Mesenchymal stem cell (in vitro differentiated cells and primary cell): ENCODE measurements around the gene ZNF524.

Source experiments
- DNase-seq: peaks from one replicate; pipeline ENCODE4 v3.0.0-alpha.2; 2013
- H2AFZ ChIP-seq: one replicate; pipeline ENCODE4 v1.6.1; 2013; ENCODE audit warnings: low read depth, mild to moderate bottlenecking, control low read depth, inconsistent platforms, low read length, moderate library complexity
- H2AK5ac ChIP-seq: 2 replicates; pipeline ENCODE4 v1.6.1; 2013; ENCODE audit warnings: low read length, moderate library complexity, mild to moderate bottlenecking, inconsistent platforms; ENCODE audit not compliant: severe bottlenecking
- H2BK120ac ChIP-seq: one replicate; pipeline ENCODE4 v1.6.1; 2013; ENCODE audit warnings: low read depth, mild to moderate bottlenecking, inconsistent platforms, low read length, moderate library complexity
- H2BK12ac ChIP-seq, 2 experiments: one replicate each; pipeline ENCODE4 v1.6.1; 2013; ENCODE audit warnings: inconsistent platforms in 2 of 2, low read length in 2 of 2, mild to moderate bottlenecking in 2 of 2, moderate library complexity in 2 of 2, control low read depth in 1 of 2
- H2BK15ac ChIP-seq: one replicate; pipeline ENCODE4 v1.6.1; 2013; ENCODE audit warnings: mild to moderate bottlenecking, low read depth, inconsistent platforms; ENCODE audit not compliant: poor library complexity, severe bottlenecking
- H2BK5ac ChIP-seq: 2 replicates; pipeline ENCODE4 v1.6.1; 2013; ENCODE audit warnings: low read depth, mild to moderate bottlenecking, low read length, control low read depth, inconsistent platforms; ENCODE audit not compliant: poor library complexity, severe bottlenecking
- H3K14ac ChIP-seq, 2 experiments: one replicate each; pipeline ENCODE4 v1.6.1; 2013; ENCODE audit warnings: inconsistent platforms in 2 of 2, low read length in 2 of 2, control low read depth in 1 of 2, mild to moderate bottlenecking in 1 of 2, moderate library complexity in 1 of 2
- H3K18ac ChIP-seq, 2 experiments: one replicate each; pipeline ENCODE4 v1.6.1; 2013; ENCODE audit warnings: inconsistent platforms in 2 of 2, low read length in 2 of 2, control low read depth in 1 of 2, low read depth in 1 of 2, mild to moderate bottlenecking in 1 of 2
- H3K23ac ChIP-seq, 2 experiments: one replicate each; pipeline ENCODE4 v1.6.1; 2013; ENCODE audit warnings: inconsistent platforms in 2 of 2, low read length in 2 of 2, mild to moderate bottlenecking in 2 of 2, moderate library complexity in 2 of 2, control low read depth in 1 of 2
- H3K27ac ChIP-seq: 2 replicates; pipeline ENCODE4 v1.5.1; 2013; ENCODE audit warnings: mild to moderate bottlenecking, moderate library complexity, low read length, control low read depth, inconsistent platforms; ENCODE audit not compliant: poor library complexity, severe bottlenecking
- H3K27me3 ChIP-seq, 2 experiments: 2 replicates each; pipeline versions ENCODE4 v1.6.1 to v1.7.0; 2013; ENCODE audit warnings: low read length in 2 of 2, mild to moderate bottlenecking in 2 of 2, moderate library complexity in 2 of 2, control low read depth in 1 of 2, inconsistent platforms in 1 of 2; ENCODE audit not compliant: control insufficient read depth in 1 of 2, insufficient read depth in 1 of 2
- H3K36me3 ChIP-seq, 2 experiments: 2 replicates each; pipeline versions ENCODE4 v1.6.1 to v1.7.0; 2013; ENCODE audit warnings: low read length in 2 of 2, control low read depth in 1 of 2, inconsistent platforms in 1 of 2, low read depth in 1 of 2, mild to moderate bottlenecking in 1 of 2; ENCODE audit not compliant: insufficient read depth in 2 of 2, control insufficient read depth in 1 of 2
- H3K4ac ChIP-seq, 2 experiments: one replicate each; pipeline ENCODE4 v1.6.1; 2013; ENCODE audit warnings: inconsistent platforms in 2 of 2, low read length in 2 of 2, mild to moderate bottlenecking in 2 of 2, moderate library complexity in 2 of 2, control low read depth in 1 of 2, low read depth in 1 of 2
- H3K4me1 ChIP-seq: 2 replicates; pipeline ENCODE4 v1.6.1; 2013; ENCODE audit warnings: low read depth, low read length, control low read depth; ENCODE audit not compliant: control insufficient read depth, insufficient read depth
- H3K4me2 ChIP-seq: 2 replicates; pipeline ENCODE4 v1.6.1; 2013; ENCODE audit warnings: low read length, mild to moderate bottlenecking, inconsistent platforms; ENCODE audit not compliant: poor library complexity, severe bottlenecking
- H3K4me3 ChIP-seq, 2 experiments: 2 replicates each; pipeline versions ENCODE4 v1.5.1 to v1.7.0; 2013; ENCODE audit warnings: low read length in 2 of 2, mild to moderate bottlenecking in 2 of 2, control low read depth in 1 of 2, low read depth in 1 of 2; ENCODE audit not compliant: insufficient read depth in 1 of 2
- H3K79me1 ChIP-seq: replicated peaks from 2 replicates; pipeline ENCODE4 v1.6.1; 2013; ENCODE audit warnings: mild to moderate bottlenecking, control low read depth, low read length, inconsistent platforms; ENCODE audit not compliant: poor library complexity, severe bottlenecking
- H3K9ac ChIP-seq: 2 replicates; pipeline ENCODE4 v1.7.0; 2013; ENCODE audit warnings: mild to moderate bottlenecking, low read length, moderate library complexity
- H3K9me3 ChIP-seq: 2 replicates; pipeline ENCODE4 v1.7.0; 2013; ENCODE audit warnings: mild to moderate bottlenecking, low read length; ENCODE audit not compliant: control insufficient read depth
- H4K8ac ChIP-seq: one replicate; pipeline ENCODE4 v1.6.1; 2013; ENCODE audit warnings: inconsistent platforms, mild to moderate bottlenecking, low read length, moderate library complexity
- H4K91ac ChIP-seq: one replicate; pipeline ENCODE4 v1.6.1; 2013; ENCODE audit warnings: mild to moderate bottlenecking, low read length, inconsistent platforms
- WGBS: methylation state at CpG from one replicate; pipeline ENCODE4 v1.1.7; 2013; ENCODE audit warnings: mixed read lengths; 5-methylcytosine and 5-hydroxymethylcytosine counted together

The ZNF524 gene

GRCh38 chr19:55590617-55591016 is 9.5 kb upstream of the ZNF524 start:
- H3K9ac ChIP-seq: no peak overlapping the region
- WGBS: 81% methylated on average over 10 of the region's 10 CpGs

GRCh38 chr19:55591555-55591954 is 8.5 kb upstream of the ZNF524 start:
- Histone ChIP-seq H3K4me3 (no peak overlapping the region), H3K18ac (no peak overlapping the region), H3K9ac (no peak overlapping the region), H3K27ac (no peak overlapping the region), H2BK12ac (no peak overlapping the region), H3K79me1 (peaks cover 13% of the 10 kb centered on the region), H3K27me3 (no peaks in the 10 kb centered on the region), H3K36me3 (peaks cover 31 to 50% of the 10 kb centered on the region in 2 experiments), H2BK120ac (no peak overlapping the region), H3K23ac (no peak overlapping the region), H4K8ac (no peak overlapping the region), H3K9me3 (no peaks in the 10 kb centered on the region), H4K91ac (no peak overlapping the region), H3K14ac (no peak overlapping the region), H3K4me1 (peaks cover 11% of the 10 kb centered on the region), H2AFZ (no peak overlapping the region), H2AK5ac (no peak overlapping the region), H2BK5ac (no peak overlapping the region), H3K4ac (no peak overlapping the region), H3K4me2 (no peak overlapping the region), H2BK15ac (no peak overlapping the region)
- WGBS: 89% methylated on average over 10 of the region's 10 CpGs
- DNase-seq: no peak

More at GRCh38 chr19:55590617-55591016, 9.5 kb upstream of the ZNF524 start:
- Histone ChIP-seq H4K8ac (no peak overlapping the region), H3K79me1 (peaks cover 9% of the 10 kb centered on the region), H3K18ac (no peak overlapping the region), H2BK15ac (no peak overlapping the region), H3K36me3 (peaks cover 21 to 40% of the 10 kb centered on the region in 2 experiments), H2BK120ac (no peak overlapping the region), H3K4ac (no peak overlapping the region), H3K27me3 (no peaks in the 10 kb centered on the region), H3K23ac (no peak overlapping the region), H4K91ac (no peak overlapping the region), H2BK5ac (no peak overlapping the region), H3K4me2 (no peak overlapping the region), H3K27ac (no peak overlapping the region), H3K9me3 (no peaks in the 10 kb centered on the region), H3K4me3 (no peak overlapping the region), H2BK12ac (no peak overlapping the region), H3K14ac (no peak overlapping the region), H2AFZ (no peak overlapping the region), H3K4me1 (peaks cover 17% of the 10 kb centered on the region), H2AK5ac (peak overlapping the region; percentile 27)
- peak; percentile 24 for DNase-seq

- H3K4ac ChIP-seq: no peak overlapping the region
- no peak overlapping the region for H4K91ac ChIP-seq
- H3K36me3 ChIP-seq: peaks cover 39 to 56% of the 10 kb centered on the region in 2 experiments
- peaks cover 7% of the 10 kb centered on the region for H3K4me1 ChIP-seq
- no peak overlapping the region for H3K27ac ChIP-seq
- H3K79me1 ChIP-seq: peaks cover 16% of the 10 kb centered on the region
- no peak overlapping the region for H3K4me3 ChIP-seq
- no peak overlapping the region for H2BK15ac ChIP-seq
- H2BK120ac ChIP-seq: no peak overlapping the region
- no peak overlapping the region for H3K4me2 ChIP-seq
- H3K18ac ChIP-seq: no peak overlapping the region
- no peak overlapping the region for H3K14ac ChIP-seq
- H3K9me3 ChIP-seq: no peaks in the 10 kb centered on the region
- H2BK12ac ChIP-seq: no peak overlapping the region
- H2AK5ac ChIP-seq: no peak overlapping the region
- H2AFZ ChIP-seq: no peak overlapping the region
- no peak for DNase-seq
- WGBS: 95% methylated on average over 69 of the region's 73 CpGs
- no peak overlapping the region for H3K9ac ChIP-seq
- H4K8ac ChIP-seq: no peak overlapping the region
- no peak overlapping the region for H2BK5ac ChIP-seq
- H3K27me3 ChIP-seq: no peaks in the 10 kb centered on the region
- H3K23ac ChIP-seq: no peak overlapping the region
Observed at GRCh38 chr19:55592391-55593090, 7.5 kb upstream of the ZNF524 start.

GRCh38 chr19:55593096-55593772 is 6.9 kb upstream of the ZNF524 start:
- WGBS: 85% methylated on average over 62 of the region's 68 CpGs
- Histone ChIP-seq H3K4me1 (peaks cover 3% of the 10 kb centered on the region), H2BK15ac (no peak overlapping the region)

More at GRCh38 chr19:55593096-55593772, 6.9 kb upstream of the ZNF524 start:
- H4K91ac ChIP-seq: no peak overlapping the region
- no peak overlapping the region for H3K23ac ChIP-seq
- no peak overlapping the region for H3K4me3 ChIP-seq
- no peak overlapping the region for H3K4me2 ChIP-seq
- H4K8ac ChIP-seq: no peak overlapping the region
- H3K14ac ChIP-seq: no peak overlapping the region
- H2BK120ac ChIP-seq: no peak overlapping the region
- H3K27ac ChIP-seq: no peak overlapping the region
- H3K4ac ChIP-seq: no peak overlapping the region
- no peak for DNase-seq
- H3K27me3 ChIP-seq: no peaks in the 10 kb centered on the region
- H3K18ac ChIP-seq: no peak overlapping the region
- H2BK12ac ChIP-seq: no peak overlapping the region
- no peak overlapping the region for H3K9ac ChIP-seq
- H2AK5ac ChIP-seq: no peak overlapping the region
- H3K79me1 ChIP-seq: peaks cover 22% of the 10 kb centered on the region
- H3K36me3 ChIP-seq: peaks cover 39 to 60% of the 10 kb centered on the region in 2 experiments
- no peak overlapping the region for H2AFZ ChIP-seq
- H3K9me3 ChIP-seq: no peaks in the 10 kb centered on the region
- H2BK5ac ChIP-seq: no peak overlapping the region
